GM19397 (cell line): ENCODE measurements around the gene AP1G2.
"Not testable (repeated sequence)": the region's sequence is repeated elsewhere in the genome, so short reads cannot be mapped to it uniquely, and the experiment has no call there.

Experiments
- ATAC-seq: cut with Tn5 transposase; IDR thresholded peaks from one replicate; pipeline ENCODE4 v1.9.1; 2021; ENCODE audit warnings: mild to moderate bottlenecking, moderate library complexity; ENCODE audit not compliant: unreplicated experiment

Gene AP1G2

DNA sequence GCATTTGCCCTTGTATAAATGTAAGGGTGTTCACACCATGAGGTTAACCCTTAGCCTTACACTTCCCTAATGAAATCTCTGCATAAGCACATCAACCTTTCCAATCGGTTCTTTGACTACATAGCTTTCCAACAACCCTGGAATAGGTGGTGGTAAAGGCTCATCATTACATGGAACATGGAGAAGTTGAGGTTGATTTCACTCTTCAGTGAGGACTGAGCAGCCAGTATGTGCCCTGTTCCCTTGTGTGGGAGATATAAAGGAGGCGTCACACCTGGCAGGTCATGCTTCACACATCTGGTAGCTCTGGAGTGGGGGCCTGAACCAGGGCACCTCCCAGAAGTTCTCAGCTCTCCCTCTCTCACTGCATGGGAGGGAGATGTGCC is 32.7 kb upstream of the AP1G2 start:
- no peak for ATAC-seq

DNA sequence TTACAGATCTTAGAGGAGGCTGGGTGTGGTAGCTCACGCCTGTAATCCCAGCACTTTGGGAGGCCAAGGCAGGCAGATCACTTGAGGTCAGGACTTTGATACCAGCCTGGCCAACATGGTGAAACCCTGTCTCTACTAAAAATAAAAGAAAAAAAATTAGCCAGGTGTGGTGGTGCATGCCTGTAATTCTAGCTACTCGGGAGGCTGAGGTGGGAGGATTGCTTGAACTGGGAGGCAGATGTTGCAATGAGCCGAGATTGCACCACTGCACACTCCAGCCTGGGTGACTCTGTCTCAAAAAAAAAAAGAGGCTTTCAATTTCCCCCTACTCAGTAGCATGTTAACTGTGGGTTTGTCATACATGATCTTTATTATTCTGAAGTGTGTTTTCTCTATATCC is 26.6 kb upstream of the AP1G2 start:
- not testable (repeated sequence) for ATAC-seq

DNA sequence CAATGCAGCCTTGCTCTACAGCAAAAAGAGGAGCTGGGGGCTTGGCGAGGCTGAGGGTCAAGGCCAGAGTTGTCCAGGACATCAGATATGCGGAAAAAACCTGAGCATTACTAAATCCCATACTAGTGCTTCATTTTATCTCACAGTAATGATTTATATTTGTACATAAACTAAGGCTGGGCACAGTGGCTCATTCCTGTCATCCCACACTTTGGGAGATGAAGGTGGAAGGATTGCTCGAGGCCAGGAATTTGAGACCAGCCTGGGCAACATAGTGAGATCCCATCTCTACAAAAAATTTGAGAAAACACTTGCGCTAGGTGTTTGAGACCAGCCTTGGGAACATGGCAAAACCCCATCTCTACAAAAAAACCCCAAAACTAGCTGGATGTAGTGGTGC is 22.6 kb upstream of the AP1G2 start:
- ATAC-seq = no peak

DNA sequence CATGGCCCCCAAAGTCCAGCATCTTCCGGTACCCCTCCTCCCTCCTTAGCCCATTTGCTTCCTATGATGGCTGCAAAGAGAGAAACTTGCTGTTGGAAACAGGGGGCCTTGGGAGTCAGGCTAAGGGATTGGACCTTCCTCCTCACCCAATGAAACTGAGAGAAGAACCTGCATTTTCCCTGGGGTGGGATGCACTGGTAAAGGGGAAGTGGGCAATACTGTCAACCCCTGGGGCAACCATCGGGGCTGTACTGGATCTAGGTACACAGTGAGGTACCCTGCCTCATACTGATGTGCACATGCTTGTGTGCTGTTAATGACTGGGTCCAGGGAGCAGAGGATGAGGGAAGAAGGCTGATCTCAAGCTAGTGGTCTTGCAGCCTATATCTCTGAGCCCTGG is 22.0 kb upstream of the AP1G2 start:
- no peak for ATAC-seq

DNA sequence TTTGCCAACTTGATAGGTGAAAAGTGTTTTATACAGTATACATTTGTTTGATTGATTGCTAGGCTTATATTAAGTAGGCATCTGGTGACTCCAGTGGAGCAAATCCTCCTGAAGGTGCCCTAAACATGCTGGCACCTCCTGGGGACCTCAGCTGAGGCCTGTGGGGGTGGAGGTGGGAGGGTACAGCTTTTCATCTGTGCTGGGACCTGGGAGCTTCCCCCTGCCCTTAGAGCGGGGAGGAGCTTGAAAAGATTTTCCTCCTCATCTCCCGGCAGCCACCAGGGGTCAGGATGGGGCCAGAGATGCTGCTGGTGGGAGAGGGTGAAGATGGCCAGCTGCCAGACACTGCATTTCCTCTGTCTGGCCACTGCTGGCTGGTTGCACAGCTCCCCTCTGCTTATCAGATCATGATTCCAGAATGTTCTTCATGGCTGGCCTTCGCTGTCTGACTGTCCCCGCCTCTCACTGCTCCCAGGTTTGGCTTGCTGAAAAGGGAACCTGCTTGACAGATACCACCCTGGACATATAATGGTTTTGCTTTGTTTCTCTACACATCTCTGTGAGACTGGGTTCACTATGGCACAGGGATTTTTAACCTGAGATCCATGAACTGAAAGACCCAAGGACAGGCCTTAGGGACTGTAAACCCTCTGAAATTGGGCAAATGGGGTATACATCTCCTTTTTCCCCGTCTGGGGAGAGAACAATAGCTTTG is 21.4 kb upstream of the AP1G2 start:
- peak; percentile 98 for ATAC-seq

DNA sequence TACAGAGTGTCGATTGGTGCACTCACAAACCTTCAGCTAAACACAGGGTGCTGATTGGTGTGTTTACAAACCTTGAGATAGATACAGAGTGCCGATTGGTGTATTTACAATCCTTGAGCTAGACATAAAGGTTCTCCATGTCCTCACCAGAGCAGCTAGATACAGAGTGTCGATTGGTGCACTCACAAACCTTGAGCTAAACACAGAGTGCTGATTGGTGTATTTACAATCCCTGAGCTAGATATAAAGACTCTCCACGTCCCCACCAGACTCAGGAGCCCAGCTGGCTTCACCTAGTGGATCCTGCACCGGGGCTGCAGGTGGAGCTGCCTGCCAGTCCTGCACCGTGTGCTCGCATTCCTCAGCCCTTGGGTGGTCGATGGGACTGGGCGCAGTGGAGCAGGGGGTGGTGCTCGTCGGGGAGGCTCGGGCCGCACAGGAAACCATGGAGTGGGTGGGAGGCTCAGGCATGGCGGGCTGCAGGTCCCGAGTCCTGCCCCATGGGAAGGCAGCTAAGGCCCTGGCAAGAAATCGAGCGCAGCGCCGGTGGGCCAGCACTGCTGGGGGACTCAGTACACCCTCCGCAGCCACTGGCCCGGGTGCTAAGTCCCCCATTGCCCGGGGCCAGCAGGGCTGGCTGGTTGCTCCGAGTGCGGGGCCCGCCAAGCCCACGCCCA is 17.1 kb upstream of the AP1G2 start:
- ATAC-seq = not testable (repeated sequence)

DNA sequence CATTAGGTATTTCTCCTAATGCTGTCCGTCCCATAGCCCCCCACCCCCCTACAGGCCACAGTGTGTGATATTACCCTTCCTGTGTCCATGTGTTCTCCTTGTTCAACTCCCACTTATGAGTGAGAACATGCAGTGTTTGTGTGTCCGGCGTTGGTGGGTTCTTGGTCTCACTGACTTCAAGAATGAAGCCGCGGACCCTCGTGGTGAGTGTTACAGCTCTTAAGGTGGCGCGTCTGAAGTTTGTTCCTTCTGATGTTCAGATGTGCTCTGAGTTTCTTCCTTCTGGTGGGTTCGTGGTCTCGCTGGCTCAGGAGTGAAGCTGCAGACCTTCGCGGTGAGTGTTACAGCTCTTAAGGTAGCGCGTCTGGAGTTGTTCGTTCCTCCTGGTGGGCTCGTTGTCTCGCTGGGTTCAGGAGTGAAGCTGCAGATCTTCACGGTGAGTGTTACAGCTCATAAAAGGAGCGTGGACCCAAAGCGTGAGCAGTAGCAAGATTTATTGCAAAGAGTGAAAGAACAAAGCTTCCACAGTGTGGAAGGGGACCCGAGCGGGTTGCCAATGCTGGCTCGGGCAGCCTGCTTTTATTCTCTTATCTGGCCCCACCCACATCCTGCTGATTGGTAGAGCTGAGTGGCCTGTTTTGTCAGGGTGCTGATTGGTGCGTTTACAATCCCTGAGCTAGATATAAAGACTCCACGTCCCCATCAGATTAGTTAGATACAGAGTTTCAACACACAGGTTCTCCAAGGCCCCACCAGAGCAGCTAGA is 16.4 kb upstream of the AP1G2 start:
- not testable (repeated sequence) for ATAC-seq

DNA sequence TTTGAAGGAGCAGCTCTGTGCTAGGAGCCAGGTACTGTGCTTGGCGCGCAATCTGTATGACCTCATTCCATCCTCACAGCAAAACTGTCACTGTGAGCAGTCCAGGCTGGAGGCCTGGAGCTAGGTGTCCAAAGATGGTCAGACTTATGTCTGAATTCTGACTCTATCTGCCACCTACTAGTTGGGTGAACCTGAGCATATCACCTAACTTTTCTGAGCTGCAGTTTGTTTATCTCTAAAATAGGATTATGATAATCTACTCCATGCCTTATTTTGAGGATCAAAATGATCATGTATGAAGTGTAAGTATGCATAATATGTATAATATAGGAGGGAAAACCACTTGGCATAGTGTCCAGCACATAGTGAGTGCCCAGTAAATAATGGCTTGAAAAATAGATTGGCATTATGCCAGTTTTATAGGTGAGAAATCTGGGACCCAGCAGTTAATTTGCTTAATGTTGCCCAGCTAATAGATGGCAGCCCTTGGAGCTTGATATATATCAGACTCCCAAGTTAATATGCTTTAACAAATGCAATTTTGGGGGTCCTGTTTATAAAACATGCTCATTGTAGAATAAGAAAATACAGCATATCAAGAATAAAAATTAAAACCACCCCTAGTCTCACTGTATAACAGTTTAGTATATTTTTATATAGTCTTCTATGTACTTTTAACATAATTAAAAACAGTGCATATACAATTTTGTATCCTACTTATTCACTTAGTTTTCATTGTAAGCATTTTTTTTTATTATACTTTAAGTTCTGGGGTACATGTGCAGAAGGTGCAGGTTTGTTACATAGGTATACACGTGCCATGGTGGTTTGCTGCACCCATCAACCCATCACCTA is 15.5 kb upstream of the AP1G2 start:
- ATAC-seq = no peak

DNA sequence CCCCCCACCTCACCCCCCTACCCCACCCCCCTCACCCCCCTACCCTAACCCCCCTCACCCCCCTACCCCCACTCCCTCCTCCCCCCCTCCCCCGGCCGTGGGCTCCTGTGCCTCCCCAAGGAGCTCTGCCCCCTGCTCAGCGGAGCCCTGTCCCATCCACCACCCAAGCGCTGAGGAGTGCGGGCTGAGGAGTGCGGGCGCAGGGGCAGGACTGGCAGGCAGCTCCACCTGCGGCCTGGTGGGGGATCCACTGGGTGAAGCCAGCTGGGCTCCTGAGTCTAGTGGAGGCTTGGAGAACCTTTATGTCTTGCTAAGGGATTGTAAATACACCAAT is 13.3 kb upstream of the AP1G2 start:
- no peak for ATAC-seq

DNA sequence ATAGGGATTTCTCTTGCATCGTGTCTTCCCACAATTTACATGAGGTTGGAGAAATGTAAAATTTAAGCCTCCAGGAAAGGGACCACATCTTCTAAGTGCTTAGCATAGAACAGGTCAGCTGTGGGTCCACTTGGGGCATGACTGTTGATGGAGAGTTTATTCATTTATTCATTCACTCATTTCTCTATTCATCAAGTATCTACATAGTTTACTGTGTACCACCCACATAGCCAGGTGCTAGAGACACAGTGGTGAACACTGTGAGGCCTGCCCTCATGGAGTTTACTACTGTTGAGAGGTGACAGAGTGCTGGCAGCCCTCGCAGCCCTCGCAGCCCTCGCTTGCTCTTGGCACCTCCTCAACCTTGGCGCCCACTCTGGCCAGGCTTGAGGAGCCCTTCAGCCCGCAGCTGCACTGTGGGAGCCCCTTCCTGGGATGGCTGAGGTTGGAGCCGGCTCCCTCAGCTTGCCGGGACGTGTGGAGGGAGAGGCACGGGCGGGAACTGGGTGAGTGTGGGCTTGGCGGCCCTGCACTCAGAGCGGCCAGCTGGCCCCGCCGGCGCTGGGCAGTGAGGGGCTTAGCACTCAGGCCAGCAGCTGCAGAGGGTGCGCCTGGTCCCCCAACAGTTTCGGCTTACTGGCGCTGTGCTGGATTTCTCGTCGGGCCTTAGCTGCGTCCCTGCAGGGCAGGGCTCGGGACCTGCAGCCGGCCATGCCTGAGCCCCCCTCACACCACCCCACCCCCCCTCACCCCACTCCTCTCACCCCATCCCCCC is 12.7 kb upstream of the AP1G2 start:
- ATAC-seq = no peak

DNA sequence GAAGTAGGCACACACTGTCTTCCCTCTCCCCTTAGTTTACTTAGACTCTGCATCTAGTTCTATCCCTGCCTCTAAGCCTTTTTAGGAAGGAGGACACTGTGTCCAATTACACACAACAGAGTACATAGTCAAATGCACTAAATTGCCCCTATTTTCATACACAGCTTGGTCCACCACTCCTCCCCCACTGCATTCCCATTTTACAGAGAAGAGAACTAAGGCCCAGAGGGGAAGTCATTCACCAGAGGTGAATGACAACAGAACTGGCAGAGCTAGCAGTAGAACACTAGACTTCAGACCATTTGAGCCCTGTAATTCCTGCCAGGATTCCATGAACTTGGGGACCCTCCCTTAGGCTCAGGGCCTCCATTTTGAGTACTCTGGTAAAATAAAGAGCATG is 12.1 kb upstream of the AP1G2 start:
- ATAC-seq = no peak

DNA sequence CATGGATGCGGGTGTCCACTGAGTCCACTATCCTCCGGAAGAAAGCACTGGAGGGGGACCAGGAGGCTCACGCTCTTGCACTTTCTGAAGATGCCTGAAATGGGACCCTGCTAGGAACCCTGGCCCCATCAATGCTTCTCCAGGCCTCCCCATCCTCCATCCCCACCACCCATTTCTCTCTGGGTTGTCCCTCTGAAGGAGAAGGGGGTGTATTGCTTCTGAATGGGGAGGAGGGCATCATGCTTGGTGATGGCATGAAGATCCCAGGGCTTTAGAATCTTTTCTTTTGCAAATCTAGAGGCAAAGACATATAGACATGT is 11.7 kb upstream of the AP1G2 start:
- ATAC-seq = no peak

DNA sequence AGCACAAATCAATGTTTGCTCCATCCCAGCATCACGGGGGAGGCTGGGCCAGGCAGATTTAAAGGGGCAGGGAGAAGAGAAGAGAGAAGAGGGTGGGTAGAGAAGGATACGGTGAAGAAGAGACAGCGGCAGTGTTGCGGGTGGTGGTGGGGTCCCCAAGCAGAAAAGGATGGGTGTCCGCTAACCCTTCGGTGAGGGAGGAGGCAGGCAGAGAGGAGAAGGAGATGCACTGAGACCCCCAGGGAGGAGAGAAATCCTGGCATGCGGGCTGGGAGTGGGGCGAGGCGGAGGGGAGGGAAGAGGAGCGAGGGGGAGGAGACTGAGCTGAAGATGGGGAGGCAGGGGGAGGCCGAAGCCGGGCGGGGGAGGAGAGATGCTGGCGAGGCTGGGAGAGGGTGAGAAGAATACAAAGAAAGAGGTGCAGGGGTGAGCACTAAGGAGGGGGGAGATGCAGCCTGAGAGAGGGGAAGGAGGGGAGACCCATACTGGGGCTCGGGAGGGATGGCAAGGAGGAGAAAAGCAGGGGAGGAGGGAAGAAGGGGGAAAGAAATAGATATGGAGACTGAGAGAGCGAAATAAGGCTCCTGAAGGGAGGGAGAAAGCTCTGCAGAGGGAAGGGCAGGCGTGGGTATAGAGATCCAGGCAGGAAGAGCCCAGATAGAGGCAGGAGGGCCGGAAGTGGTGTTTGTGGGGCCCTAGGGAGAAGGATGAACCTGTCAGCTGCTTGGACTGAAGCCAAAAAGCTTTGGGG is 11.1 kb upstream of the AP1G2 start, which contains the start of gene JPH4:
Gene JPH4 (minus strand): TSS at position 231 of the 751 bp plus-strand sequence. CDS start 1,337 bp downstream, outside the sequence.
- ATAC-seq = no peak

DNA sequence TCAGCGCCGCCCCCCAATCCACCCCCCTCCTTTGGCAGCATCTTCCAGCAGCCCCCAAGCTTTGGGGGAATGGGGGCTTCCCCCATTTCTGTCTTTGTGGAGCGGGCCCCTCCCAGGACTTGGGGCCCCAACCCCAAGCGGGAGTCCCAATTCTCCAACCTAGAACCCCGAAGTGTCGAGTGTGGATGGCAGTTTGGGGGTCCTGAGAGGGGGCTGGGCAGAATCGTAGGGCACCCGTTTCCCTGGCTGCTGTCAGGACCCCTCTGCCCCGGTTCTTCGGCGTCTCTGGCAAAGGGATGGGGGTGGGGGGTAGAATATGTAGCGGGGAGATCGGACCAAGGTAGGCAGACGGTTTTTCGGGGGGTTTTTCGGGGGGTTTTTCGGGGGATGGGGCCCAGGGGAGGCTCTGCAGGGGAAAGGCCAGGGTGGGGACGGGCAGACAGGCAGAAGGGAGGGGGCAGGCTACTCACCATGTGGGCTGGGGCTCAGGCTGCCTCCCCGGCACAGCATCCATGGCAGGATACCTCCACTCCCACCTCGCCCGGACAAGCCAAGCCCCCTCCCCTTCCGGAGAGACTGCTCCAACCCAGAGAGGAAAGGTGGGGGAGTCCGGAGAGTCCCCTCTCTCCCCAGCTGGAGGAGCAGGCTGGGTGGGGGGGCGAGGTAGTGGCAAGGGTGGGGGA is 10.3 kb upstream of the AP1G2 start:
- no peak for ATAC-seq

DNA sequence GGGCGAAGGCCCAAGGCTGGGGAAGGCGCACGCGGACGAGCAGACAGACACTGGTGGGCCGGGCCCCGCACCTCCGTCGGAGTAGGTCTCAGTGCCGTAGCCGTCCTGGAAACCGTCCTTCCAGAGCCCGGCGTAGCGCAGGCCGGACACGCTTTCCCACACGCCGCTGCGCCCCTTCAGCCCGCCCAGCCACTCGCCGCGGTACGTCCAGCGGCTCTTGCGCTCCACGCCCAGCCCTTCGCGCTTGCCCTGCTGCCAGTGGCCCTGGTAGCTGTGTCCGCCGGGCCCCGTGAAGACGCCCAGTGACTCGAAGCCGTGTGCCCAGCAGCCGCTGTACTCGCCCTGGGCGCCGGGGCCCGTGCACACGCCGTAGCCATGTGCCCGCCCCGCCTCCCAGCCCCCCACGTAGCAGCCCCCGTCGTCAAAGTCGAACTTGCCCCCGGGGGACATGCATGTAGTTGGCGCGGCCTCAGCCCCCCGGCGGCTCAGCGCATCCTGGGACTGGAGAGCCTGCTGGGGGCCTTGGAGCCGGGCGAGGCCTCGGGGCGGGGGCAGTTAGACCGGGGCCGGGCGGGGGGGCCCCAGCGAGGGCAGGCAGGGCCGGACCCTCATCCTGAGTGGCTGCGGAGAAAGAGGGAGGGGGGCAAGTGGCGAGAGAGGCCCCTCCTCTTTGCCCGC is 9.6 kb upstream of the AP1G2 start:
- ATAC-seq = no peak

DNA sequence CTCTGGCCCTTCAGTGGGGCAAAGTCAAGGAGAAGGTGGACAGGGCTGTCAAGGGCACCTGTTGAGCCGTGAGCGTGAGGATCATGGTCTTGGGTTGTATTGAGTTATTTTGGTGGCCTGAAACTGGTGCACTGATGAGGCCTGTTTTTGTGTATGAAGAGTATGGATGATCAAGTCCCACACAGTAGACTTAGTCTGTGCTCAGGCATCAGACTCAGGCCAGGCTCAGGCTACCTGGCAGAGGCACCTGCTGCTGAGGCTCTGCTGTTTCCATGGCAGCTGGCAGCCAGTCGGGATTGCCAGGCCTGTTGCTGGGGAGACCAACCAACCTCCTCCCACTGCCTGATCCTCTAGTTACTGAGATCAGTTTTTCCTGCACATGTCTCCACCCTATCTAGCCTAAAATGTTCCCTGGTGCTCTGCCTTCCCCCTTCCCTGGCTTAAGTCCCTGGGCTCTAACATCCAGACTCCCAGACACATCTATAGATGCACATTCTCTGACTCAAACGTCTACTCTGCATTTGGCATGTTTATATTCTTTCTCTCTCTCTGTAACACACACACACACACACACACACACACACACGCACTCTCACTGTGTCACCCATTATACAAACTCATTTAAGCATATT is 5.9 kb upstream of the AP1G2 start:
- ATAC-seq = no peak

DNA sequence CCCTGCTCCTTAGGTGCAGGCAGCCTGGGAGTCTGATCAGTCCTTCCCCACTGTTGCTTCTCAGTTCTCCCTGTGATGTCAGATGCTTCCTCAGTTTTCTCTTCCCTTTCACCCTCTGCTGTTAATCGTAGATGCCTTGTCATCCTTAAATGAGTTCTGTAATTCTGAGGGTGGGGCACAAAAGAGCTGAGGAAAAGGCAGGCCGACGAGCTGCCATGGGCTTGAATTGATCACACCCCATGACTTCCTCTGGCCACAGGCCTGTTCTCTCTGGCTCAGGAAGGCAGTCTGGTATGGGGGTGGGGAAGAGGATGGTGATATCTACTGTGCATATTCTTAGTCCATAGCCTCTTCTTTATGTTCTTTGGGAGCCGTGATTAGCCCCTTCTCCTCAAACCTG is 5.2 kb upstream of the AP1G2 start:
- no peak for ATAC-seq

DNA sequence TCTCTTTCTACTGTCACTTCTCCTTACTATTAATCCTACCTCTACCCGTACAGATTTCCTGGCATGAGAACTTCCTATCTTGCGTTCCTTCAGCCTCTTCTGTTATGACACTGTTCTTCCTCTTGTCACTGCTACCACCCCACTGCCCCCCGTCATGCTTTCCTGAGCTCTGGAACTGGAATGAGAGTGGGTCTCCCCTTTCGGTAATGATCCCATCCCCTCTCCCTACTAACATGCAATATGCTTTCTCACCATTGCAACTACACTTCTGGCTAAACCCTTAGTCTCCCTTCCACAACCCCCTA is 4.9 kb upstream of the AP1G2 start:
- ATAC-seq = no peak
